Large intestine (tissue), 3 donors: ENCODE measurements around the gene LARP1B. TPM values are rescaled to one million over a fixed set of nuclear protein-coding genes. Genes with fewer than 3 reads are reported as not detected.
"Not testable (repeated sequence)": the region's sequence is repeated elsewhere in the genome, so short reads cannot be mapped to it uniquely, and the experiment has no call there.

ENCODE experiments used
- DNase-seq, 2 donors: peaks; one replicate each; pipeline versions ENCODE4 v3.0.0 to v3.0.0-alpha.2; 2013
- H3K27ac ChIP-seq: one replicate; pipeline ENCODE4 v1.5.1; 2013; ENCODE audit warnings: low read length
- H3K27me3 ChIP-seq: 2 replicates; pipeline ENCODE4 v1.6.1; 2013; ENCODE audit warnings: low read length; ENCODE audit not compliant: control insufficient read depth, insufficient read depth
- H3K36me3 ChIP-seq: 2 replicates; pipeline ENCODE4 v1.6.1; 2013; ENCODE audit warnings: low read length; ENCODE audit not compliant: control insufficient read depth, insufficient read depth
- H3K4me1 ChIP-seq: one replicate; pipeline ENCODE4 v1.6.1; 2013; ENCODE audit warnings: low read length; ENCODE audit not compliant: control insufficient read depth, insufficient read depth
- H3K4me3 ChIP-seq: one replicate; pipeline ENCODE4 v1.5.1; 2013; ENCODE audit warnings: low read length
- H3K9me3 ChIP-seq: one replicate; pipeline ENCODE4 v1.6.1; 2013; ENCODE audit warnings: mild to moderate bottlenecking, low read depth, low read length, moderate library complexity; ENCODE audit not compliant: control insufficient read depth
- WGBS: methylation state at CpG from one replicate; pipeline ENCODE4 v1.1.5; 2013; ENCODE audit warnings: low lambda C conversion rate; ENCODE audit not compliant: insufficient coverage; 5-methylcytosine and 5-hydroxymethylcytosine counted together
- polyA plus RNA-seq: library from polyadenylated mRNA; unstranded; fragments of 120-200 nt; gene quantifications from one replicate; pipeline ENCODE4 v1.2.1, GENCODE V29; 2013

The LARP1B gene
- polyA plus RNA-seq, 1 donor: 26.0 TPM

DNA sequence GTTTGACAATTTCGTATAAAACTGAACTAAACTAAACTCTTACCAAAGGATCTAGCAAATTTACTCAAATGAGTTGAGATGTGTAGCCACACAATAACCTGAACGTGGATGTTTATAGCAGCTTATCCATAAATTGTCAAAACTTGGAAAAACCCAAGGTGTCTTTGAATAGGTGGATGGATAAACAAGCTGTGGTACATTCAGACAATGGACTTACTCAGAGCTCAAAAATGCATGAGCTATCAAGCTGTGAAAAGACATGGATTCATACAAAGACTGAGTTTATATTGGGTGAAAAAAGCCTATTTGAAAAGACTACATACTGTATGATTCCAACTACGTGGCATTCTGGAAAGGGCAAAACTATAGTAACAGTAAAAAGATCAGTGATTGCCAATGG is 69.5 kb downstream of the LARP1B start:
- Histone ChIP-seq H3K4me3 (no peak overlapping the region), H3K4me1 (no peaks in the 10 kb centered on the region), H3K36me3 (peaks cover 3% of the 10 kb centered on the region), H3K27ac (no peak overlapping the region), H3K27me3 (no peaks in the 10 kb centered on the region), H3K9me3 (peaks cover 3% of the 10 kb centered on the region)
- 100% methylated on average over 1 of the region's 3 CpGs for WGBS
- no peak for DNase-seq

GRCh38 chr4:128134925-128135324 is 73.8 kb downstream of the LARP1B start:
- Histone ChIP-seq H3K4me1 (no peaks in the 10 kb centered on the region), H3K27me3 (no peaks in the 10 kb centered on the region), H3K4me3 (no peak overlapping the region), H3K27ac (no peak overlapping the region), H3K36me3 (peaks cover 5% of the 10 kb centered on the region), H3K9me3 (no peaks in the 10 kb centered on the region)
- WGBS: 60% methylated on average over 1 of the region's 6 CpGs
- DNase-seq: no peak

DNA sequence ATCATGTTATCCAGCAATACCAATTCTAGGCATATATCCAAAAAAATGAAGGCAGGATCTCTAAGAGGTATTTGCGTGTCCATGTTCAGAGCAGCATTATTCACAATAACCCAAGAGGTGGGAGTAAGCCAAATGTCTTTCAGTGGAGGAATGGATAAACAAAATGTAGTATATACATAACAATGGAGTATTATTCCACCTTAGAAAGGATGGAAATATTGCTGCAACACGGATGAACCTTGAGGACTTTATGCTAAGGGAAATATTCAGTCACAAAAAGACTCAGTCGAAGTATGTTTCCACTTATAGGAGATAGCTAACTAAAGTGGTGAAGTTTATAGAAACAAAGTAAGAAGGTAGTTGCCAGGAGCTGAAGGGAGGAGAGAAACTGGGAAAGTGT is 74.3 kb downstream of the LARP1B start:
- no peak for DNase-seq
- no peak overlapping the region for H3K27ac ChIP-seq
- peaks cover 5% of the 10 kb centered on the region for H3K36me3 ChIP-seq
- no peaks in the 10 kb centered on the region for H3K27me3 ChIP-seq
- no peak overlapping the region for H3K4me3 ChIP-seq
- WGBS: 100% methylated on average over 1 of the region's 3 CpGs
- H3K4me1 ChIP-seq: no peaks in the 10 kb centered on the region
- H3K9me3 ChIP-seq: no peaks in the 10 kb centered on the region

GRCh38 chr4:128141866-128142265 is 80.8 kb downstream of the LARP1B start:
- H3K4me1 ChIP-seq: no peaks in the 10 kb centered on the region
- no peak overlapping the region for H3K4me3 ChIP-seq
- peaks cover 19% of the 10 kb centered on the region for H3K36me3 ChIP-seq
- DNase-seq: no peak
- H3K9me3 ChIP-seq: peaks cover 10% of the 10 kb centered on the region
- H3K27me3 ChIP-seq: no peaks in the 10 kb centered on the region
- no peak overlapping the region for H3K27ac ChIP-seq

DNA sequence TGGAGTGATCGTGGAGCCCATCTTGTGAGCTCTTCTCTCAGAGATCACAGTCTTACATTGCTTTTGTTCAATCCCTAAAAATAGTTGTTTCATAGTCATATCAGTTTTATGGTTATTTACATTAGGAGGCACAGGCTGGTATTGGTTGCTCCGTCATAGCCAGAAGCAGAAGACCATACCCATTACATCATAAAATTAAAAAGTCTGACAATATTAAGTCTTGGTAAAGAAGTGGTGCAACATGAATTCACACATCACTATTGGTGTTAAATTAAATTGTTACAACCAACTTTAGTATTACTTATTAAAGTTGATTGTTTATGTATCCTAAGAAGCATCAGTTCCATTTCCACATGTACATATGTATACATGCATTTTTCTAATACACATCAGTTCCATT is 84.6 kb downstream of the LARP1B start:
- Histone ChIP-seq H3K27ac (no peak overlapping the region), H3K4me1 (no peaks in the 10 kb centered on the region), H3K36me3 (peaks cover 17% of the 10 kb centered on the region), H3K27me3 (no peaks in the 10 kb centered on the region), H3K4me3 (no peak overlapping the region), H3K9me3 (peaks cover 10% of the 10 kb centered on the region)
- WGBS: no CpG with 5 or more reads among the region's 2 CpGs
- no peak for DNase-seq

DNA sequence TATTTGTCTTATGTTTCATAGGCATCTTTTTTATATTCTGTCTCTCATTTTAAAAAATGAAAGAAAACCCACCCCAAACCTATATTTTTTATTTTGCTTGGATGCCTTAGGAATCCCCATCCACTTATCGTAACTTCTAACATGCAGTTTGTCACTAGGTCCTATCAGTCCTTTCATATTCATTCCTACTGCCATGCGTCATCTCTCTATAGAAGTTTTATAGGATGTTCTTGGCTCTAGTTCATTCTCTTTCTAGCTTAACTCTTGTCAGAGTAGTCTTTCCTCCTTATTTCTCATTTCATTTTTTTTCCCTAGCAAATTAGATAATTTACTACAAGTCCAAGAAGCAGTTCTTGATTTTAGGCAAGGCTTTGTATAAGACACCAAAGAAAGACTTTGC is 92.7 kb downstream of the LARP1B start:
- no peak overlapping the region for H3K4me3 ChIP-seq
- H3K4me1 ChIP-seq: no peaks in the 10 kb centered on the region
- H3K27me3 ChIP-seq: no peaks in the 10 kb centered on the region
- H3K9me3 ChIP-seq: peaks cover 18% of the 10 kb centered on the region
- DNase-seq: peak in 1 of 2 donors; percentile 11
- H3K27ac ChIP-seq: no peak overlapping the region
- 100% methylated on average over 1 of the region's 2 CpGs for WGBS
- H3K36me3 ChIP-seq: peaks cover 15% of the 10 kb centered on the region

DNA sequence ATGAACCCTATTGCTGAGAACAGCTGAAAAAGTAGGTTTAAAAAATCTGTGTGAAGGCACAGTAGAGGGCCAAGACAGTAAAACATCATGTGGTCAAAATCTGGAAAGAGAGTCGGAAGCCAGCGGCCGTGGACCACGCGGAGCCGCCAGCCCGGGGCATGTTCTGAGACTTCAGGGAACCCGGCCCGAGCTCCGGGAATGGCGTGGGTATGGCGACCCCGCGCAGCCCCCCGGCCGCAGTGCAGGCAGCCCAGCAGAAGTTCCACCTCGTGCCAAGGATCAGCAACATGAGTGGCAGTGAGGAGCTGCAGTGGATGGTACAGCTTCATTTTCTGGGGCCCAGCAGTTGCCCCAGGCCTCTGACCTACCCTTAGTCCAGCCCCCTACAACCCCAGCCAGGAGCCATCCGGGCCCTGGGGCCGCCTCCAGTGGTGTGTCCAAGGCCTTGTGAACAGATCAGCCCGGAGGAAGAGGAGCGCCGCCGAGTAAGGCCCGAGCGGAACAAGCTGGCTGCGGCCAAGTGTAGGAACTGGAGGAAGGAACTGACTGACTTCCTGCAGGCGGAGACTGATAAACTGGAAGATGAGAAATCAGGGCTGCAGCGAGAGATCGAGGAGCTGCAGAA is 94.2 kb downstream of the LARP1B start:
- peaks cover 15% of the 10 kb centered on the region for H3K36me3 ChIP-seq
- no peak for DNase-seq
- WGBS: no CpG with 5 or more reads among the region's 29 CpGs
- H3K27ac ChIP-seq: no peak overlapping the region
- no peaks in the 10 kb centered on the region for H3K27me3 ChIP-seq
- no peak overlapping the region for H3K4me3 ChIP-seq
- H3K9me3 ChIP-seq: peaks cover 18% of the 10 kb centered on the region
- H3K4me1 ChIP-seq: no peaks in the 10 kb centered on the region

- 100% methylated on average over 1 of the region's 10 CpGs for WGBS
- Histone ChIP-seq H3K4me3 (no peak overlapping the region), H3K27ac (no peak overlapping the region), H3K36me3 (peaks cover 15% of the 10 kb centered on the region), H3K9me3 (peaks cover 18% of the 10 kb centered on the region), H3K4me1 (no peaks in the 10 kb centered on the region), H3K27me3 (no peaks in the 10 kb centered on the region)
- DNase-seq: no peak
These were observed 94.9 kb downstream of the LARP1B start for GRCh38 chr4:128155874-128156456.

DNA sequence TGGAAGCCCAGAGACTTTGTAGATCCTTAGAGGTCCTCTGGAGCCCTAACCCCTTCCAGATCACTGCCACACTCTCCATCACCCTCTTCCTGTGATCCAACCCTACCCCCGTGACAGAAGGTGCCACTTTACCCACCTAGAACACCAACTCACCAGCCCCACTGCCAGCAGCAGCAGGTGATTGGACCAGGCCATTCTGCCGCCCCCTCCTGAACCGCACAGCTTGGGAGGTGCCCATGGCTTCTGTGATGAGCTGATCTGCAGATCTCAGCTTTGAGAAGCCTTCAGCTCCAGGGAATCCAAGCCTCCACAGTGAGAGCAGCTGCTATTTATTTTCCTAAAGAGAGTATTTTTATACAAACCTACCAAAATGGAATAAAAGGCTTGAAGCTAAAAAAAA is 95.4 kb downstream of the LARP1B start:
- H3K27me3 ChIP-seq, H3K4me1 ChIP-seq, H3K27ac ChIP-seq, H3K4me3 ChIP-seq, DNase-seq: not testable (repeated sequence)
- H3K36me3 ChIP-seq: peaks cover 15% of the 10 kb centered on the region
- WGBS: no CpG with 5 or more reads among the region's 3 CpGs
- H3K9me3 ChIP-seq: peaks cover 18% of the 10 kb centered on the region

GRCh38 chr4:128158894-128159293 is 97.8 kb downstream of the LARP1B start:
- DNase-seq: no peak
- no peak overlapping the region for H3K4me3 ChIP-seq
- H3K4me1 ChIP-seq: no peaks in the 10 kb centered on the region
- no peak overlapping the region for H3K27ac ChIP-seq
- H3K27me3 ChIP-seq: no peaks in the 10 kb centered on the region
- peaks cover 18% of the 10 kb centered on the region for H3K9me3 ChIP-seq
- H3K36me3 ChIP-seq: peaks cover 15% of the 10 kb centered on the region
- WGBS: 93% methylated on average over 2 of the region's 2 CpGs

- no peak for DNase-seq
- Histone ChIP-seq H3K27me3 (no peaks in the 10 kb centered on the region), H3K9me3 (peaks cover 18% of the 10 kb centered on the region), H3K27ac (no peak overlapping the region), H3K4me3 (no peak overlapping the region), H3K4me1 (no peaks in the 10 kb centered on the region), H3K36me3 (peaks cover 13% of the 10 kb centered on the region)
- WGBS: 80% methylated on average over 1 of the region's 2 CpGs
These were observed 98.9 kb downstream of the LARP1B start for GRCh38 chr4:128159967-128160366.
